CD1c-positive myeloid dendritic cell (primary cell): ENCODE data around the gene OPCML.
"Not testable (repeated sequence)": the region's sequence is repeated elsewhere in the genome, so short reads cannot be mapped to it uniquely, and the experiment has no call there.

Experiments used
- DNase-seq: peaks from one replicate; pipeline ENCODE4 v3.0.0-alpha.2; 2016; ENCODE audit errors: extremely low spot score

OPCML gene

GRCh38 chr11:132438418-132438817 lies 1093.9 kb downstream of the OPCML start:
- no peak for DNase-seq

GRCh38 chr11:132430429-132431062 lies 1101.8 kb downstream of the OPCML start:
- DNase-seq = no peak

- DNase-seq = no peak
These were observed 1102.6 kb downstream of the OPCML start for GRCh38 chr11:132429685-132430084.

- DNase-seq = no peak
These were observed 1104.7 kb downstream of the OPCML start for GRCh38 chr11:132427611-132428010.

- DNase-seq = no peak
These were observed 1107.9 kb downstream of the OPCML start for GRCh38 chr11:132424433-132424832.

- no peak for DNase-seq
These were observed 1109.0 kb downstream of the OPCML start for GRCh38 chr11:132423266-132423665.

GRCh38 chr11:132422722-132423121 lies 1109.6 kb downstream of the OPCML start:
- no peak for DNase-seq

GRCh38 chr11:132421555-132421954 lies 1110.7 kb downstream of the OPCML start:
- no peak for DNase-seq

- DNase-seq = no peak
These were observed 1117.8 kb downstream of the OPCML start for GRCh38 chr11:132414451-132414850.

- no peak for DNase-seq
These were observed 1121.9 kb downstream of the OPCML start for GRCh38 chr11:132410383-132410782.

GRCh38 chr11:132409573-132410355 lies 1122.5 kb downstream of the OPCML start:
- no peak for DNase-seq

GRCh38 chr11:132408877-132409276 lies 1123.4 kb downstream of the OPCML start:
- no peak for DNase-seq

- no peak for DNase-seq
These were observed 1126.6 kb downstream of the OPCML start for GRCh38 chr11:132405728-132406127.

GRCh38 chr11:132402071-132402684 lies 1130.1 kb downstream of the OPCML start:
- no peak for DNase-seq

- DNase-seq = no peak
These were observed 1136.0 kb downstream of the OPCML start for GRCh38 chr11:132396318-132396717.

GRCh38 chr11:132395434-132395833 lies 1136.9 kb downstream of the OPCML start:
- no peak for DNase-seq

- DNase-seq = no peak
These were observed 1152.8 kb downstream of the OPCML start for GRCh38 chr11:132379540-132379939.

- no peak for DNase-seq
These were observed 1158.7 kb downstream of the OPCML start for GRCh38 chr11:132373405-132374143.

GRCh38 chr11:132370114-132370513 lies 1162.2 kb downstream of the OPCML start:
- DNase-seq = not testable (repeated sequence)

GRCh38 chr11:132367293-132367692 lies 1165.0 kb downstream of the OPCML start:
- DNase-seq = no peak

GRCh38 chr11:132365650-132366049 lies 1166.7 kb downstream of the OPCML start:
- no peak for DNase-seq
